Osteoblast (primary cell): ENCODE data around the gene MAP3K20. TPM values are rescaled to one million over a fixed set of nuclear protein-coding genes. Genes with fewer than 3 reads are reported as not detected.
A peak's percentile ranks its signal among the peaks of the same experiment; 100 is the strongest.
"Not testable (repeated sequence)": the region's sequence is repeated elsewhere in the genome, so short reads cannot be mapped to it uniquely, and the experiment has no call there.

Experiments
- DNase-seq: peaks from one replicate; pipeline ENCODE4 v3.0.0; 2011; ENCODE audit warnings: low spot score, mixed read lengths; ENCODE audit not compliant: insufficient read length; ENCODE audit errors: missing footprints
- H2AFZ ChIP-seq: 2 replicates; pipeline ENCODE4 v1.6.0; 2011; ENCODE audit warnings: mild to moderate bottlenecking, low read length
- H3K27ac ChIP-seq: 2 replicates; pipeline ENCODE4 v1.5.1; 2011; ENCODE audit warnings: mild to moderate bottlenecking, low read depth, low read length, moderate library complexity
- H3K27me3 ChIP-seq: 2 replicates; pipeline ENCODE4 v1.6.0; 2012; ENCODE audit warnings: mild to moderate bottlenecking, control low read depth, inconsistent platforms, low read length, moderate library complexity; ENCODE audit not compliant: insufficient read depth
- H3K36me3 ChIP-seq: 2 replicates; pipeline ENCODE4 v1.5.1; 2011; ENCODE audit warnings: mild to moderate bottlenecking, low read length, control low read depth, moderate library complexity; ENCODE audit not compliant: insufficient read depth
- H3K4me1 ChIP-seq: 2 replicates; pipeline ENCODE4 v1.5.1; 2011; ENCODE audit warnings: mild to moderate bottlenecking, low read length, control low read depth, moderate library complexity; ENCODE audit not compliant: insufficient read depth
- H3K4me2 ChIP-seq: 2 replicates; pipeline ENCODE4 v1.6.0; 2011; ENCODE audit warnings: mild to moderate bottlenecking, low read length; ENCODE audit not compliant: insufficient read depth
- H3K4me3 ChIP-seq: fragments of 200-600 bp; sonication (generic); 3 replicates; pipeline ENCODE4 v1.5.1; 2012; ENCODE audit warnings: mild to moderate bottlenecking, low read length, inconsistent platforms; ENCODE audit not compliant: insufficient read depth
- H3K79me2 ChIP-seq: 2 replicates; pipeline ENCODE4 v1.6.0; 2012; ENCODE audit warnings: mild to moderate bottlenecking, low read length, control low read depth, inconsistent platforms; ENCODE audit not compliant: insufficient read depth
- H3K9me3 ChIP-seq: 2 replicates; pipeline ENCODE4 v1.5.1; 2011; ENCODE audit warnings: low read depth, low read length, control low read depth
- H4K20me1 ChIP-seq: 2 replicates; pipeline ENCODE4 v1.6.0; 2012; ENCODE audit warnings: mild to moderate bottlenecking, low read length, control low read depth; ENCODE audit not compliant: insufficient read depth
- total RNA-seq: library from RNA; depleted of rRNA; stranded (reverse); fragments of >200 nt; gene quantifications from 2 replicates; pipeline ENCODE4 v1.2.3, GENCODE V29; 2012
- TF ChIP-seq, protein P1 (sequence below): IDR thresholded peaks from 2 replicates; pipeline ENCODE4 v1.5.1; 2011; ENCODE audit warnings: mild to moderate bottlenecking, low read depth, low read length, moderate library complexity; ENCODE audit errors: extremely low read depth

The MAP3K20 gene
- total RNA-seq, 1 donor = 56.1 TPM

GRCh38 chr2:173091910-173092309, 16.3 kb downstream of the MAP3K20 start:
- H3K4me3 ChIP-seq = no peak overlapping the region
- H3K27me3 ChIP-seq = no peaks in the 10 kb centered on the region
- peaks cover 21% of the 10 kb centered on the region for H3K4me1 ChIP-seq
- no peak for DNase-seq
- H4K20me1 ChIP-seq = no peaks in the 10 kb centered on the region
- TF ChIP-seq, protein P1, sequence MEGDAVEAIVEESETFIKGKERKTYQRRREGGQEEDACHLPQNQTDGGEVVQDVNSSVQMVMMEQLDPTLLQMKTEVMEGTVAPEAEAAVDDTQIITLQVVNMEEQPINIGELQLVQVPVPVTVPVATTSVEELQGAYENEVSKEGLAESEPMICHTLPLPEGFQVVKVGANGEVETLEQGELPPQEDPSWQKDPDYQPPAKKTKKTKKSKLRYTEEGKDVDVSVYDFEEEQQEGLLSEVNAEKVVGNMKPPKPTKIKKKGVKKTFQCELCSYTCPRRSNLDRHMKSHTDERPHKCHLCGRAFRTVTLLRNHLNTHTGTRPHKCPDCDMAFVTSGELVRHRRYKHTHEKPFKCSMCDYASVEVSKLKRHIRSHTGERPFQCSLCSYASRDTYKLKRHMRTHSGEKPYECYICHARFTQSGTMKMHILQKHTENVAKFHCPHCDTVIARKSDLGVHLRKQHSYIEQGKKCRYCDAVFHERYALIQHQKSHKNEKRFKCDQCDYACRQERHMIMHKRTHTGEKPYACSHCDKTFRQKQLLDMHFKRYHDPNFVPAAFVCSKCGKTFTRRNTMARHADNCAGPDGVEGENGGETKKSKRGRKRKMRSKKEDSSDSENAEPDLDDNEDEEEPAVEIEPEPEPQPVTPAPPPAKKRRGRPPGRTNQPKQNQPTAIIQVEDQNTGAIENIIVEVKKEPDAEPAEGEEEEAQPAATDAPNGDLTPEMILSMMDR = no peak
- peak overlapping the region; percentile 56 for H3K27ac ChIP-seq
- H3K9me3 ChIP-seq = no peaks in the 10 kb centered on the region
- peaks cover 15% of the 10 kb centered on the region for H3K36me3 ChIP-seq
- peaks cover 87% of the 10 kb centered on the region for H3K79me2 ChIP-seq
- H2AFZ ChIP-seq = no peak overlapping the region
- no peak overlapping the region for H3K4me2 ChIP-seq

- Histone ChIP-seq H3K4me3 (no peak overlapping the region), H2AFZ (no peak overlapping the region), H3K4me1 (peaks cover 12% of the 10 kb centered on the region), H3K4me2 (peak overlapping the region; percentile 15), H4K20me1 (no peaks in the 10 kb centered on the region), H3K27me3 (no peaks in the 10 kb centered on the region), H3K36me3 (peaks cover 17% of the 10 kb centered on the region), H3K9me3 (no peaks in the 10 kb centered on the region), H3K27ac (no peak overlapping the region), H3K79me2 (peaks cover 80% of the 10 kb centered on the region)
- TF ChIP-seq, protein P1 = no peak
- no peak for DNase-seq
These were observed 17.3 kb downstream of the MAP3K20 start for GRCh38 chr2:173092844-173093402.

GRCh38 chr2:173093617-173094016, 18.0 kb downstream of the MAP3K20 start:
- DNase-seq, H3K4me2 ChIP-seq, H3K9me3 ChIP-seq, H2AFZ ChIP-seq, H3K27me3 ChIP-seq, H4K20me1 ChIP-seq, H3K4me3 ChIP-seq, H3K27ac ChIP-seq: not testable (repeated sequence)
- Histone ChIP-seq H3K36me3 (peaks cover 17% of the 10 kb centered on the region), H3K79me2 (peaks cover 80% of the 10 kb centered on the region), H3K4me1 (peaks cover 10% of the 10 kb centered on the region)

DNA sequence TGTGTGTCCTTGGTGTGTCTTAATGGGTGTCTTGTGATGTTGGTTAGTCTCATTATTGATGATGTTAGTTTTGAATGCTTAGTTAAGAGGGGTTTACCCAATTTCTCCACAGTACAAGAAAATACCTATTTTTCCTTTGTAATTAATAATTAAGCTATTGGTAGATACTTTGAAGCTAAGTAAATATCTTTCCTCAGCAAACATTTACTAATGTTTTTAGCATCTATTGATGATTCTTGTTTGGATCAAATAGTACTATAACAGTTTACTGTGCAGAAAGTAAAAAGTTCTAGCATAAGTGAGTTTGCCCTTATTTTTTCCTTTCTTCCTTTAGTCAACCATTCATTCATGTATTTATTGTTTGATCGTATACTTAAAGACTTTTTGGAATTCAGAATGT, 19.1 kb downstream of the MAP3K20 start:
- peaks cover 10% of the 10 kb centered on the region for H3K4me1 ChIP-seq
- H3K27ac ChIP-seq = no peak overlapping the region
- TF ChIP-seq, protein P1 = no peak
- peaks cover 24% of the 10 kb centered on the region for H3K36me3 ChIP-seq
- no peak overlapping the region for H2AFZ ChIP-seq
- H3K79me2 ChIP-seq = peaks cover 80% of the 10 kb centered on the region
- no peaks in the 10 kb centered on the region for H3K9me3 ChIP-seq
- H4K20me1 ChIP-seq = no peaks in the 10 kb centered on the region
- H3K27me3 ChIP-seq = no peaks in the 10 kb centered on the region
- no peak overlapping the region for H3K4me2 ChIP-seq
- no peak for DNase-seq
- no peak overlapping the region for H3K4me3 ChIP-seq
